Measurements from ENCODE around the gene NDOR1. TPM values are rescaled to one million over a fixed set of nuclear protein-coding genes. Genes with fewer than 3 reads are reported as not detected.

Gene NDOR1
- 10 to 100 TPM; 12.4 to 16.0 TPM for total RNA-seq

GRCh38 chr9:137205126-137206069 lies at the start of gene NDOR1, which contains the start of gene TMEM203:
NDOR1 (plus strand) TSS chr9:137205700; CDS start chr9:137205778, 78 bp downstream.
TMEM203 (minus strand) TSS chr9:137205648; CDS start chr9:137205414, 234 bp downstream.

GRCh38 chr9:137169896-137170358 lies 35.6 kb upstream of the NDOR1 start, which contains the start of gene LRRC26:
LRRC26 (minus strand) TSS chr9:137170051; CDS start chr9:137169943, 108 bp downstream.

GRCh38 chr9:137188490-137189296 lies 16.8 kb upstream of the NDOR1 start, which contains the start of the genes ANAPC2 and SSNA1:
ANAPC2 (minus strand) TSS chr9:137188560; CDS start chr9:137188532, 28 bp downstream.
SSNA1 (plus strand) TSS chr9:137188676; CDS start chr9:137188727, 51 bp downstream.

DNA sequence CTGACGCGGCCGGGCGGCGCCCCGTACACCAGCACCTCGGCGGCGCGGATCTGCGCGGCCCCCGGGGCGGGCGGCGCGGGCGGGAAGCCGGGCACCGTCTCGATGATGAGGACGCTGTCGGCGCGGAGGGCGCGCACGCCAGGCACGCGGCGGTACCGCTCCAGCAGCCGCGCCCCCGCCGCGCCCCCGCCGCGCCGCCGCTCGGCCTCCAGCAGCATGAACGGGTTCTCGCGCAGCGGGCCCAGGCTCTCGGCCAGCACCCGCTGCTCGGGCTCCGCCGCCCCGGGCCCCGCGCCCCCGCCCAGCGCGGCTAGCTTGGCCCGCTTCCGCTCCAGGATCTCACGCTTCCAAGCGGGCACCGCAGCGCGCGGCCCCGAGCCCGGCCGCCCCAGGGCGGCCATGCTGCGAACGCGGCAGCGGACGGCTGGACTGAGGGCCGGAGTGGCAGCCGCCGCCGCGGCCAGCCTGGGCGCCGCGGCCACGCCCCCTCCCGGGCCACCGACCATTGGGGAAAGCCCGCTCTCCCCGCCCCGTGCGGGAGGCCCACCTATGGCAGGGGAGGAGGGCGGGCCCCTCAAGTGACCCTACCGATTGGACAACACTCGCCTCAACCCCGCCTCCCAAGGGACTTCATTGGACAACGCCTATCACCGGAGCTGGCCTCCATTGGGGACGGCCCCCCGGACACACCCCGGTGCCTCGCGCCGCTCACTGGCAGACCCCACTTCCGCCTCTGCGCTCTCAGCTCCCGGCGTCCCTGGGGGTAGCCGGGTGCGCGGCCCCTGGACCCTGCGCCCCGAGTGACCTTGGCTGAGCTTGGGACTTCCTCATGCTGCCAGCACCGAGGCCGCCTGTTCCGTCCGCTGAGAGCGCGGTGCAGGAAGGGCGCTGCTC lies 4.9 kb upstream of the NDOR1 start, which contains the start of gene TPRN:
TPRN (minus strand) TSS at position 431 of the 894 bp plus-strand sequence; CDS start at position 401, 30 bp downstream.

DNA sequence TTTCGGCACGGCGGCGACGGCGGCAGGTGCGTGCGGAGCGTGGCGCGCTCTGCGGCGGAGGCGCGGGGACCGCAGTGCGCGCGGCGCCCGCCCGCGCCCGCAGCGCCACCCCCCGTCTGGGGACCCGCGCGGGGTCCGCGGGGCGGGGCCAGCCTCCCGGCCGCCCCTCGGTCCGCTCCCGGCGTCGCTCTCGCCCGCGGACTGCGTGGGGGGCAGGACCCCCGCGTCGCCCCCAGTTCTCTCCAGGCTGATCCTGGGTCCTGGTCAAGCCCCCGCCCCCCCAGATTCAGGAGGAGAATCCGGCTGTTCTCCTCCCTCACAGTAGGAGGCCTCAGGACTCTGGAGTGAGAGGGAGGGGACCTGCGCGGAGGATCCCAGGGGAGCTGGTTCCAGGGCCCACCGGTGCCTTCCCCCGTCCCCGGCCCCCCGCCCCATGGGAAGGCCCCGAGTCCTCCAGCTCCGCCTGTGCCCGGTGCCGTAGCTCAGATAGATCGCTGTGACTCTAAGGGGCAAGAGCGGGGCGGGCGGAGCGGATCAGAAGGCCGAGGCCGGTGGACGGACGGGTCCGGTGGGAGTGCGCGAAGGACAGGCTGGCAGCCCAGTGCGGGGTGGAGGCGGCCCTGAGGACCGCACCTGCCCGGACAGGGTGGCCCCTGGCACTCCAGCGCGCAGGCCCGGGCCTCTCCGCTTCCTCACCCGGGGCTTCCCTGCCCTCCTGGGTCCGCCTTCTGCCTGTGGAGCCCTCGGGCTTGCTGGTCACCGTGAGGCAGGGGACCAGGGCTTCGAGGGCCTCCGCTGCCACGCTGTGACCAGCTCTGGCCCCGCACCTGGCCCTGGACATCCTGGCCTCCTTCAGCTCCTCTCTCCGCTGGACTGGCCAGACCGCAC lies 16.9 kb downstream of the NDOR1 start, which contains the start of gene RNF208:
RNF208 (minus strand) TSS at position 51 of the 888 bp plus-strand sequence. CDS start 1,028 bp downstream, outside the sequence.

GRCh38 chr9:137224830-137225694 lies 19.6 kb downstream of the NDOR1 start, which contains the start of gene CYSRT1:
CYSRT1 (plus strand) TSS chr9:137225174; CDS start chr9:137225622, 448 bp downstream.

DNA sequence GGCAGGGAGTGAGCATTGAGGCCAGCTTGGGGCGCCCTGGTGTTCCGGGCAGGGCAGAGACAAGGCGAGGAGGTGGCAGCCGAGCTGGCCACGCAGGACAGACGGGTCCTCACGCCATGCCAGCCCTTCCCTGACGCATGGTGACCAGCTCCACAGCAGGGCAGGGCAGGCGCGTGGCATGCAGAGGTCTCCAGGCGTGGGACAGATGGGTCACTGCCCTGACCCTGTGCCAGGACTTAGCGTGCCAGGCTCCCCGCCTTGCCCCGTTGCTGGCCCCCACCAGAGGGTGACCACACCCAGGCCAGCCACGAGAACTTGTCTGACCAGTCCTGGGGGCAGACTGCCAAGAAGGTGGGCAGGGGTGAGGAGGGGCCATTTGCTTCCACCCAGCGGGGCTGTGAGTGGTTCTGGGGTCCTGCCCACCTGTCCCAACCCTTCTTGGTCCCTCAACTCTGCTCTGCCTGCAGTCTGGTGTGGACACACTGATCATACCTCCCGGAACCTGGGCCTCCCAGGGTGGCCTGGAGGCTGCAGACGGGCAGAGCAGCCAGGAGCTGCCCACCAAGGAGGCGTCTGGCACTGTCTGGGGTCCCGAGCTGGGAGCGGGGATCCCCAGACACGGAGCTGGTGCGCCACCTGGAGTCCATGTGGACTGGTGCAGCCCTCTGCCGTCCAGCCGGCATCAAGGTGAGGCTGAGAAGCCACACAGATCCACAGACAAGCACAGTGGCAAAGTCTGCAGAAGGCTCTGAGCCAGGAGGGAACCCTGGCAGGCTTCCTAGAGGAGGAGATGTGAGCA lies 21.8 kb downstream of the NDOR1 start, which contains the start of gene RNF224:
RNF224 (plus strand) TSS at position 449 of the 799 bp plus-strand sequence. CDS start 834 bp downstream, outside the sequence.

DNA sequence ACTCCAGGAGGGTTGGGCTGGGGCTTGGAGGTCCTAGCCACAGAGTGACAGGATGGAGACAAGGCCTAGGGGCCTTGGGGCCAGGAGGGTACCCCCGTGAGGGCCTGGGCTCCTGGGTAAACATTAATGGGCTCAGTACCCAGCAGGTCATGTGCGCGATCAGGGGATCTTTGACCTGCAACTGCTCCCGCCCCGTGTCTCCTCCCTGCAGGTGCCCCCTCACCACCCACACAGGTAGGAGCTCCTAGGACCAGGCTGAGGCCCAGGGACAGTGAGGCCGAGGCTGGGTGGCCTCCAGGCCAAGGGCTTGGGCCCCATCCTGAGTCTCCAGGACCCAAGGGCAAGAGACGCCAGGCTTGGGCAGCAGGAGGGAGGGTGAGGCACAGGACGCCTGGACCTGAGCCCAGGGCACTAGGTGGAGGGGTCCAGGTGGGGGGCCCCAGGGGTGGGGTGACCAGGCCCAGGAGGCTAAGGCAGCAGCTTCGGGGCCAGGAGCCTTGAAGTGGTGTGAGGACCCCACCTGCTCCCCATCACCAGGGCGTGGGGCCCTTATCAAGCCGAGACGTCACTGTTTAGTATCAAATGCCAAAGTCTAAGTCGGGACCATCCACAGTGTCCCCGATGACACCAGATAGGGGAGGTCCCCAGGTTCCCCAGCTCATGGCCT lies 25.3 kb downstream of the NDOR1 start, which contains the start of gene SLC34A3:
SLC34A3 (plus strand) TSS at position 197 of the 667 bp plus-strand sequence. CDS start 802 bp downstream, outside the sequence.

DNA sequence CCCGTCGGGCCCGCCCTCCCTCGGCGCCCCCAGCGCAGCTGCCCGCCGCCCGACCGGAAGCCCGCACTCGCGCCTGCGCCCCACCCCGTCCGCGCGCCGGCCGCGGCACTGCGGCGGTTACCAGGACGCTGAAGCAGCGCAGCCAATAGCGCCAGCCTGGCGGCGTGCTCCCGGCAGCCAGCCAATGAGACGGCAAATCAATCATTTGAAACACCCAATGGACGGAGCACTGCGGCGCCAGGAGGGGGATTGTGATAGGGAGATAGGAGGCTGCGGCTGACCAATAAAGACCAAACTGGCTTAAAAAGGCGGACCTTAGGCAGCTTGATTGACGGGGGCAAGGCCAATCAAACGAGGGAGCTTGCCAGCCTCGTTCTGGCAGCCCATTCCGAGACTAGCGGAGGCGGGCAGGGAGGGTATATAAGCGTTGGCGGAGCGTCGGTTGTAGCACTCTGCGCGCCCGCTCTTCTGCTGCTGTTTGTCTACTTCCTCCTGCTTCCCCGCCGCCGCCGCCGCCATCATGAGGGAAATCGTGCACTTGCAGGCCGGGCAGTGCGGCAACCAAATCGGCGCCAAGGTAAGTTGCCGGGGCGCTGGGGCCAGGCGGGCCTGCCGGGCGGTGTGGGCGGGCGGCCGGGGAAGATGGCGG lies 35.5 kb downstream of the NDOR1 start, which contains the start of gene TUBB4B:
TUBB4B (plus strand) TSS at position 447 of the 649 bp plus-strand sequence; CDS start at position 521, 74 bp downstream.

DNA sequence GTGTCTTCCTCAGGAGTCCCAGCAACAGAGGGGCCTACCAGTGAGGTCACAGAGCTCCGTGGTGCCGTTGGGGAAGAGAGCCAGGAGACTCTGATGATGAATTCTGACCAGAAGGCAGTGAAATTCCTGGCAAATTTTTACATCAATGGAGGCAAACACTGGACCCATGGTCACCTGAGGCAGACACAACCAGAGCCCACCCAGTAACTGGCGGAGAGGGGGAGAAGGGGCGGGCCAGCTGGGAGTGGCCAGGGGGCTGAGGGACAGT lies 45.6 kb downstream of the NDOR1 start, which contains the start of gene STPG3:
STPG3 (plus strand) TSS at position 93 of the 268 bp plus-strand sequence; CDS start at position 94, 1 bp downstream.

DNA sequence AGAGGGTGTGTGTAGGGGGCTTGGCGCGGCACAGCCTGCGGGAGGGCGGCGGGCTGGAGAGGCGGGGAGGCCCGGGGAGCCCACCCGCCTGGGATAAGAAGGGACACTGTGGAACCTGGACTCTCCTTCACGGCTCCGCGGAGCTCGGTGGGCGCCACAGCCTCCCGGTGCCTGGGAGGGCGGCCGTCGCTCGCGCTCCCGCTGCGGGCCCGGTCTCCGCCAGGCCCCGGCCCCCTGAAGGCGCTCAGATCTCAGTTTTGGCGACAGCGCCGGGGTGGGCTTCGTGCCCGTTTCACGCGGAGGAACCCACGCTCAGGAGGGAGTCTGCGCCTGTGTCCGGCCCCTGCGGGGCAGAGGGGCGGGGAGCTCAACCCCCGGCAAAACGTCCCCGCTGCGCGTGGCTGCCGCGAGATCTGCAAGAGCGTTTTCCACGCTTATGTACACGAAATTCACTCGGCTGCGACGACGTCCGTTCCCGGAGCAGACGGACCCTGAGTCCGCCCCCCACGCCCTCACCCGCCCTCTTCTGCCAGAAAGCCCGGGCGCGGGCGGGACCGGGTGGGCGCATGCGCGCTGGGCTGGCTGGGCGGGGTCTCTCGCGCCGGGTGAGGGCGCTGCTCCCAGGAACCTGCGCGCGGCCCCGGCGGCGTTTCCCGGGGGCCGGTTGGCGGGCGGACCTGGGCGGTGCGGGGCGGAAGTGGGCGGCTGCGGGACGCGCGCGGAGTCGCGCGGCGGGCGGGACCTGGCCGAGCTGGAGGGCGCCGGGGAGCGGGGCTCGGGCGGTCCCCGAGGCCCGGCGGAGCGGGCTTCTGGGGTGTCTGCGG lies 49.3 kb downstream of the NDOR1 start, which contains the start of gene NELFB:
NELFB (plus strand) TSS at position 704 of the 824 bp plus-strand sequence.

